ENCODE results near the gene B4GALT6. TPM values are rescaled to one million over a fixed set of nuclear protein-coding genes. Genes with fewer than 3 reads are reported as not detected.
A peak's percentile ranks its signal among the peaks of the same experiment; 100 is the strongest.

The B4GALT6 gene
- total and polyA plus RNA-seq, 2 of the 8 experiments (the other 6 are each of a cell fraction or from before 2014, with no cell fraction given): 6.3 to 41.5 TPM

DNA sequence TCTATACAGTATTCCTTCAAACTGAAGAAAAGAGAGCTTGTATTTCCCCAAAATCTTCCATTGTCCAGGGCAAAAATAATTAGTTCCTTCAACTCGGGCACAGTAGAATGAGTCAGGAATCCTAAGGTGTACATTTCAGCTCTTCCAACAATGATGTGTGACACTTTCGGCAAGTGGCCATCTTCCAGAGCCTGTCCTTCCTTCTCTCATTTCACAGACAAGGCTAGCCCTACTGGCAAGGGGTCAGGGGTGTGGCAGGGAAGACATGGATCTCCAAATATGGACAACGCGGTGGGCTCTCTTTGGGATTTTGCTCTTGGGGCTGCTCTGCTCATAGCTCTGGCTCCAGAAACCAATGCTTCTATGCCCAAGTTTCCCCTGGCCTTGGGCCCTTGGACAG lies 6.0 kb downstream of the B4GALT6 start:
- Histone ChIP-seq H3K79me1 (ENCODE audit: low read depth, low read length) (peaks cover 15% of the 10 kb centered on the region), H4K5ac (ENCODE audit: insufficient read length, low read depth, low read length) (no peak overlapping the region), H3K23me2 (ENCODE audit: low read depth, low read length) (no peaks in the 10 kb centered on the region; the same call in 1 of the 2 replicates), H2AK5ac (ENCODE audit: low read depth, low read length) (no peak overlapping the region), H3K4me1 (replicated peaks in 1 of 4; ENCODE audit: control insufficient read depth in 3 of 4, insufficient read depth in 4 of 4, low read length in 3 of 4) (peaks cover 5 to 20% (median 15%) of the 10 kb centered on the region in 4 experiments), H2BK12ac (ENCODE audit: low read depth, low read length) (no peak overlapping the region), H2BK15ac (ENCODE audit: low read length) (no peak overlapping the region), H3K18ac (ENCODE audit: extremely low read depth, low read length) (no peak overlapping the region), H3K4ac (replicated peaks; ENCODE audit: insufficient read length, low read depth, low read length) (no peak overlapping the region), H3K23ac (ENCODE audit: insufficient read length) (no peak overlapping the region), H3K4me2 (ENCODE audit: insufficient read depth in 1 of 2, low read depth in 2 of 2, low read length in 2 of 2) (peak overlapping the region in 1 of 2 experiments; percentile 32; a peak in 1 of 4 replicates), H2BK5ac (ENCODE audit: low read depth, low read length) (no peak overlapping the region), H3K36me3 (ENCODE audit: control insufficient read depth in 2 of 4, insufficient read depth in 4 of 4, low read length in 3 of 4) (no peaks in the 10 kb centered on the region), H3K79me2 (ENCODE audit: control insufficient read depth in 1 of 2, insufficient read depth in 2 of 2, low read length in 2 of 2) (peaks cover 9 to 99% of the 10 kb centered on the region in 2 experiments; a peak in 3 of 4 replicates), H3K27me3 (replicated peaks in 1 of 4; ENCODE audit: control insufficient read depth in 3 of 4, extremely low read depth in 1 of 4, insufficient read depth in 3 of 4, low read length in 3 of 4) (no peaks in the 10 kb centered on the region), H4K20me1 (replicated peaks in 1 of 2; ENCODE audit: control insufficient read depth in 1 of 2, insufficient read depth in 2 of 2, low read length in 2 of 2) (peaks cover 0 to 1% of the 10 kb centered on the region in 2 experiments), H4K8ac (ENCODE audit: extremely low read depth, insufficient read depth, low read length) (no peak overlapping the region), H2BK20ac (ENCODE audit: low read length) (no peak overlapping the region), H4K91ac (replicated peaks; ENCODE audit: insufficient read length, low read length) (no peak overlapping the region), H2BK120ac (replicated peaks; ENCODE audit: low read depth, low read length) (no peak overlapping the region), H3K56ac (replicated peaks; ENCODE audit: insufficient read length, low read depth, low read length) (no peak overlapping the region), H3K27ac (ENCODE audit: low read depth, low read length) (no peak overlapping the region), H3K4me3 (ENCODE audit: extremely low read depth in 1 of 4, insufficient read depth in 2 of 4, low read depth in 3 of 4, low read length in 4 of 4) (no peak overlapping the region), H3K14ac (ENCODE audit: insufficient read length) (no peak overlapping the region), H2AFZ (ENCODE audit: low read length) (no peak overlapping the region), H3K9ac (replicated peaks in 1 of 4; ENCODE audit: extremely low read depth in 1 of 4, low read depth in 3 of 4, low read length in 3 of 4) (no peak overlapping the region), H3K9me3 (ENCODE audit: insufficient read depth in 2 of 2, low read depth in 1 of 2, low read length in 1 of 2) (no peaks in the 10 kb centered on the region)
- ChIA-PET CTCF (ENCODE audit: partially characterized antibody) (interaction anchor here (1.1 to 2.1 kb wide), 6 partner anchors 8 to 46 kb away, joined by 3 to 9 read pairs (median 4); no protein-coding TSS in a partner anchor), POLR2A (ENCODE audit: partially characterized antibody) (interaction anchor here (0.5 to 1.4 kb wide), 4 partner anchors 15 to 438 kb away, joined by 3 to 4 read pairs (median 4); no protein-coding TSS in a partner anchor)
- WGBS, 2 experiments (ENCODE audit: extremely low coverage in 1 of 2, insufficient coverage in 1 of 2, insufficient read length in 1 of 2, insufficient replicate concordance in 2 of 2, low coverage in 1 of 2, low lambda C conversion rate in 2 of 2, missing lambda C conversion rate in 1 of 2): 90% methylated on average over 4 of the region's 4 CpGs; no CpG with 5 or more reads in 1 of the 2 experiments
- DNase-seq (ENCODE audit: low read depth in 1 of 2, low spot score in 2 of 2) (no peak), FAIRE-seq (no peak)
- TF ChIP-seq SP4 (IDR thresholded peaks at IDR 0.05; ENCODE audit: low read length) (no peak), HDAC2 (IDR thresholded peaks at IDR 0.05; ENCODE audit: borderline replicate concordance in 1 of 2, low read depth in 2 of 2, low read length in 2 of 2) (no peak), CHD2 (IDR thresholded peaks at IDR 0.05; ENCODE audit: low read length) (no peak), BACH1 (IDR thresholded peaks at IDR 0.05; ENCODE audit: low read length) (no peak)
- TF ChIP-seq, protein P1, sequence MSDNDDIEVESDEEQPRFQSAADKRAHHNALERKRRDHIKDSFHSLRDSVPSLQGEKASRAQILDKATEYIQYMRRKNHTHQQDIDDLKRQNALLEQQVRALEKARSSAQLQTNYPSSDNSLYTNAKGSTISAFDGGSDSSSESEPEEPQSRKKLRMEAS (IDR thresholded peaks at IDR 0.05): no peak
- TF ChIP-seq, protein P2, sequence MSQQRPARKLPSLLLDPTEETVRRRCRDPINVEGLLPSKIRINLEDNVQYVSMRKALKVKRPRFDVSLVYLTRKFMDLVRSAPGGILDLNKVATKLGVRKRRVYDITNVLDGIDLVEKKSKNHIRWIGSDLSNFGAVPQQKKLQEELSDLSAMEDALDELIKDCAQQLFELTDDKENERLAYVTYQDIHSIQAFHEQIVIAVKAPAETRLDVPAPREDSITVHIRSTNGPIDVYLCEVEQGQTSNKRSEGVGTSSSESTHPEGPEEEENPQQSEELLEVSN (IDR thresholded peaks at IDR 0.05): no peak

Measured in H1 (cell line).